Measurements from ENCODE around the gene CCBE1.

DNA sequence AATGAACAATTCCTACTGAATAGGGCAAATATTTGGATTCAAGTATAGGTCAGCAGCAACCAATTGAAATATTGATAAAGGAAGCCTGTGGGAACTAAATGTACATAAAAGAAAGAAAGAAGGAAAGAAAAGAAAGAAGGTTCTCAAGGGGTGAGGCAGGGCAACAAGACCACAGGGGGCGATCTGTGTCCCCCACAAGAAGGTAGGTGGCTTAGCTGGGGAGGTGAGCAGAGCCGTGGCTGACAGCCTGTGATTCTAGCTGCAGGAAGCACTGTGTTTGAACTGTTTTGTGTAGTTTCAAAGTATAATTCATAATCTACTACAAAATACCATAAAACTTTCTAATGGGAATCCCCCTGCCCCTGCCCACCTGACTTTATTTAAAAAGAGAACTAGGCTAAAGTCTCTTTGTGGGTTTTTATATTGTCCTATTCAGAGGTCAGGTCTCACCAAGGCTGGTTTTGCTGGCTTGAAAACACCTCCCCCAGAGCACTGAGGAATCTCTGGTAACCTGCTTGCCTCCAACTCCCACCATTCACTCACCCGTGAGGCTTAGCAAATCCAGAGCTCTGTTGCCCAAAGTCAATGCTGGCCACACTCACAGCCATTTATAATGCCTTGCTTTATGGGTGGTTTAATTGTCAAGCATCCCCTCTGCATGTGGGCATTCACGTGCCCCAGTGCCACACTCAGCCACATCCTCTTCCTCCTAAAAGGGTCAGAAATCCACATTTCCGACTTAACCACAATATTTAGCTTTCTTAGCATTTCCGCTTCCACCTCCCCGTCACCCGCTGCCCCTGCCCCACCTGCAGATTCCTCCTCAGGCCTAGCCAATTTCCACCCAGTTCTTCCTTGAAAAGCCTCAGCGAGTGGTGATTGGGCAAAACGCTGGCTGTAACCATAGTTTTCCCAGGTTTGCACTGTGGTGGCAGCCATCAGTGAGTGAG, 301.7 kb downstream of the CCBE1 start:
- no peak for TF ChIP-seq CTCF (IDR thresholded peaks at IDR 0.05; ENCODE audit: poor library complexity, severe bottlenecking)
- no peak for TF ChIP-seq POLR2AphosphoS5 (IDR thresholded peaks at IDR 0.05)
- TF ChIP-seq, protein P1, sequence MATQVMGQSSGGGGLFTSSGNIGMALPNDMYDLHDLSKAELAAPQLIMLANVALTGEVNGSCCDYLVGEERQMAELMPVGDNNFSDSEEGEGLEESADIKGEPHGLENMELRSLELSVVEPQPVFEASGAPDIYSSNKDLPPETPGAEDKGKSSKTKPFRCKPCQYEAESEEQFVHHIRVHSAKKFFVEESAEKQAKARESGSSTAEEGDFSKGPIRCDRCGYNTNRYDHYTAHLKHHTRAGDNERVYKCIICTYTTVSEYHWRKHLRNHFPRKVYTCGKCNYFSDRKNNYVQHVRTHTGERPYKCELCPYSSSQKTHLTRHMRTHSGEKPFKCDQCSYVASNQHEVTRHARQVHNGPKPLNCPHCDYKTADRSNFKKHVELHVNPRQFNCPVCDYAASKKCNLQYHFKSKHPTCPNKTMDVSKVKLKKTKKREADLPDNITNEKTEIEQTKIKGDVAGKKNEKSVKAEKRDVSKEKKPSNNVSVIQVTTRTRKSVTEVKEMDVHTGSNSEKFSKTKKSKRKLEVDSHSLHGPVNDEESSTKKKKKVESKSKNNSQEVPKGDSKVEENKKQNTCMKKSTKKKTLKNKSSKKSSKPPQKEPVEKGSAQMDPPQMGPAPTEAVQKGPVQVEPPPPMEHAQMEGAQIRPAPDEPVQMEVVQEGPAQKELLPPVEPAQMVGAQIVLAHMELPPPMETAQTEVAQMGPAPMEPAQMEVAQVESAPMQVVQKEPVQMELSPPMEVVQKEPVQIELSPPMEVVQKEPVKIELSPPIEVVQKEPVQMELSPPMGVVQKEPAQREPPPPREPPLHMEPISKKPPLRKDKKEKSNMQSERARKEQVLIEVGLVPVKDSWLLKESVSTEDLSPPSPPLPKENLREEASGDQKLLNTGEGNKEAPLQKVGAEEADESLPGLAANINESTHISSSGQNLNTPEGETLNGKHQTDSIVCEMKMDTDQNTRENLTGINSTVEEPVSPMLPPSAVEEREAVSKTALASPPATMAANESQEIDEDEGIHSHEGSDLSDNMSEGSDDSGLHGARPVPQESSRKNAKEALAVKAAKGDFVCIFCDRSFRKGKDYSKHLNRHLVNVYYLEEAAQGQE (IDR thresholded peaks at IDR 0.05; ENCODE audit: borderline replicate concordance): no peak
- no peak for TF ChIP-seq SMC3 (conservative IDR thresholded peaks at IDR 0.05; ENCODE audit: poor library complexity)
- no peak for TF ChIP-seq EZH2 (IDR thresholded peaks at IDR 0.05; ENCODE audit: borderline replicate concordance, insufficient read depth, low read length, poor library complexity, severe bottlenecking)
- no peak for TF ChIP-seq RAD21 (conservative IDR thresholded peaks at IDR 0.05)
